SHP77 treated with DMSO at 0.1 percent for 48 hours (cell line): ENCODE results near the gene TTBK1.

ENCODE experiments used
- DNase-seq: peaks from one replicate; lab custom pipeline; 2025; lab: John Stamatoyannopoulos, UW

The TTBK1 gene

GRCh38 chr6:43273707-43274106 lies 30.4 kb downstream of the TTBK1 start:
- no peak for DNase-seq

- no peak for DNase-seq
Observed at GRCh38 chr6:43274127-43274915, 31.0 kb downstream of the TTBK1 start.

GRCh38 chr6:43274916-43275597 lies 31.8 kb downstream of the TTBK1 start:
- DNase-seq = no peak

- DNase-seq = no peak
Observed at GRCh38 chr6:43275801-43276576, 32.7 kb downstream of the TTBK1 start.

- no peak for DNase-seq
Observed at GRCh38 chr6:43276577-43277305, 33.5 kb downstream of the TTBK1 start.

GRCh38 chr6:43277306-43277642 lies 34.0 kb downstream of the TTBK1 start:
- DNase-seq = no peak

- no peak for DNase-seq
Observed at GRCh38 chr6:43277643-43278523, 34.6 kb downstream of the TTBK1 start.

GRCh38 chr6:43278524-43279078 lies 35.3 kb downstream of the TTBK1 start:
- no peak for DNase-seq

GRCh38 chr6:43280234-43280633 lies 37.0 kb downstream of the TTBK1 start:
- DNase-seq = no peak

- DNase-seq = no peak
Observed at GRCh38 chr6:43282060-43282459, 38.8 kb downstream of the TTBK1 start.

- no peak for DNase-seq
Observed at GRCh38 chr6:43282636-43283513, 39.6 kb downstream of the TTBK1 start.

GRCh38 chr6:43283514-43283901 lies 40.2 kb downstream of the TTBK1 start:
- DNase-seq = no peak

- no peak for DNase-seq
Observed at GRCh38 chr6:43283905-43284304, 40.6 kb downstream of the TTBK1 start.

- no peak for DNase-seq
Observed at GRCh38 chr6:43284991-43285781, 41.9 kb downstream of the TTBK1 start.

- DNase-seq = no peak
Observed at GRCh38 chr6:43285832-43286231, 42.6 kb downstream of the TTBK1 start.

- DNase-seq = no peak
Observed at GRCh38 chr6:43286456-43286979, 43.2 kb downstream of the TTBK1 start.

GRCh38 chr6:43286980-43287716 lies 43.9 kb downstream of the TTBK1 start:
- DNase-seq = no peak
